Keratinocyte (primary cell): ENCODE measurements around the gene GGCX. TPM values are rescaled to one million over a fixed set of nuclear protein-coding genes. Genes with fewer than 3 reads are reported as not detected.

ENCODE experiments used
- DNase-seq: peaks from one replicate; pipeline ENCODE4 v3.0.0-alpha.2; 2011; ENCODE audit warnings: low read depth, missing footprints, low spot score
- FAIRE-seq: peaks from 2 replicates; lab custom pipeline; 2011; peaks lifted over from hg19 to GRCh38; lab: Jason Lieb, UNC
- H2AFZ ChIP-seq: 2 replicates; pipeline ENCODE4 v1.6.0; 2012; ENCODE audit warnings: low read length, control low read depth, inconsistent platforms; ENCODE audit not compliant: control insufficient read depth
- H3K27ac ChIP-seq: 2 replicates; pipeline ENCODE4 v1.5.1; 2011; ENCODE audit warnings: low read length; ENCODE audit not compliant: control insufficient read depth, insufficient read depth
- H3K27me3 ChIP-seq: 3 replicates; pipeline ENCODE4 v1.6.0; 2011; ENCODE audit warnings: low read length; ENCODE audit not compliant: control insufficient read depth, insufficient read depth; ENCODE audit errors: extremely low read depth
- H3K36me3 ChIP-seq, 2 experiments: 2 replicates in 1 of 2; 3 replicates in 1 of 2; pipeline ENCODE4 v1.5.1; 2011; ENCODE audit warnings: low read length in 2 of 2, mild to moderate bottlenecking in 1 of 2; ENCODE audit not compliant: control insufficient read depth in 2 of 2, insufficient read depth in 2 of 2; ENCODE audit errors: extremely low read depth in 1 of 2
- H3K4me1 ChIP-seq: 3 replicates; pipeline ENCODE4 v1.5.1; 2011; ENCODE audit warnings: low read length; ENCODE audit not compliant: control insufficient read depth, insufficient read depth; ENCODE audit errors: extremely low read depth
- H3K4me2 ChIP-seq: 3 replicates; pipeline ENCODE4 v1.6.0; 2011; ENCODE audit warnings: low read depth, low read length; ENCODE audit not compliant: control insufficient read depth, insufficient read depth; ENCODE audit errors: extremely low read depth
- H3K4me3 ChIP-seq, 3 experiments: fragments of 200-600 bp in 1 of 3; sonication (generic) in 1 of 3; 2 replicates in 2 of 3; 3 replicates in 1 of 3; pipeline ENCODE4 v1.5.1; 2011 to 2016; ENCODE audit warnings: low read length in 3 of 3, mild to moderate bottlenecking in 3 of 3, control low read depth in 2 of 3, inconsistent platforms in 1 of 3, low read depth in 1 of 3, mixed read lengths in 1 of 3, mixed run types in 1 of 3, moderate library complexity in 1 of 3; ENCODE audit not compliant: control insufficient read depth in 2 of 3, insufficient read depth in 2 of 3; ENCODE audit errors: extremely low read depth in 1 of 3
- H3K79me2 ChIP-seq: 2 replicates; pipeline ENCODE4 v1.6.0; 2012; ENCODE audit warnings: low read length; ENCODE audit not compliant: control insufficient read depth, insufficient read depth
- H3K9ac ChIP-seq: 3 replicates; pipeline ENCODE4 v1.6.0; 2011; ENCODE audit warnings: low read length; ENCODE audit not compliant: control insufficient read depth, insufficient read depth; ENCODE audit errors: extremely low read depth
- H3K9me1 ChIP-seq: 3 replicates; pipeline ENCODE4 v1.6.0; 2011; ENCODE audit warnings: low read length; ENCODE audit not compliant: control insufficient read depth, insufficient read depth; ENCODE audit errors: extremely low read depth
- H3K9me3 ChIP-seq: 2 replicates; pipeline ENCODE4 v1.5.1; 2012; ENCODE audit warnings: low read depth, low read length; ENCODE audit not compliant: control insufficient read depth
- H4K20me1 ChIP-seq: 3 replicates; pipeline ENCODE4 v1.6.0; 2011; ENCODE audit warnings: low read length; ENCODE audit not compliant: control insufficient read depth, insufficient read depth; ENCODE audit errors: extremely low read depth
- EZH2 ChIP-seq: IDR thresholded peaks from one replicate; pipeline ENCODE4 v1.6.1; 2012; ENCODE audit warnings: inconsistent platforms, mild to moderate bottlenecking, low read length, moderate library complexity
- dilution Hi-C: fragments of 300-500 bp; cut with MboI; formaldehyde crosslinking; loops from one replicate; pipeline ENCODE4 v1.7.0; 2020; ENCODE audit warnings: low sequenced_read_pairs; ENCODE audit not compliant: extremely low pct_ligation_motif_present
- polyA plus RNA-seq, 5 experiments: library from polyadenylated mRNA; depleted of rRNA in 3 of 5; stranded (reverse) in 3 of 5; stranded (forward) in 1 of 5; unstranded in 1 of 5; fragments of >200 nt; gene quantifications; 1 replicate in 1 of 5; 2 replicates in 3 of 5; 3 replicates in 1 of 5; pipeline versions ENCODE4 v1.2.1 to v1.2.3, GENCODE V29; 2011 to 2012; ENCODE audit warnings: missing spikeins in 2 of 5, low read depth in 1 of 5, low replicate concordance in 1 of 5
- TF ChIP-seq, protein P1 (sequence below), 3 experiments: IDR thresholded peaks in 1 of 3; conservative IDR thresholded peaks in 1 of 3; optimal IDR thresholded peaks in 1 of 3; 2 replicates in 2 of 3; 3 replicates in 1 of 3; pipeline versions ENCODE3 to v1.5.1; 2011; ENCODE audit warnings: low read length in 3 of 3, mild to moderate bottlenecking in 3 of 3, moderate library complexity in 2 of 3, control low read depth in 1 of 3, inconsistent platforms in 1 of 3; ENCODE audit not compliant: insufficient read depth in 2 of 3; ENCODE audit errors: extremely low read depth in 1 of 3

Gene GGCX
- polyA plus RNA-seq, 1 donor (not counting 4 experiments of a cell fraction or from before 2014, with no cell fraction given), result 34.3 TPM

DNA sequence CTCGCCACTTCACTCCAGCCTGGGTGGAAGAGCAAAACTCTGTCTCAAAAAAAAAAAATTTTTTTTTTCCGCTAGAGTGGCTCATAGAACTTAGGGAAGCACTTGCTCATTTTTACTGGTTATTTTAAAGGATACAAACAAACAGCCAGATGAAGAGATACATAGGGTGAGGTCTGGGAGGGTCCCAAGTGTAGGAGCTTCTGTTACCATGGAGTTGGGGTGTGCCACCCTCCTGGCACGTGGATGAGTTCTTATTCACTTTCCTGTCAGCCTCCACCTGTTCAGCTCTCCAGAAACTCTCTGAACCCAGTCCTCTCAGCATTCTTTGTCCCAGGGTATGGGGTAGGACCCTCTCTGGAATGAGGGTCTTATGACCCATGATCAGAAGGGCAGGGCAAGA is 27.2 kb downstream of the GGCX start:
- no peak overlapping the region for H3K27ac ChIP-seq
- H3K9ac ChIP-seq, result no peak overlapping the region

DNA sequence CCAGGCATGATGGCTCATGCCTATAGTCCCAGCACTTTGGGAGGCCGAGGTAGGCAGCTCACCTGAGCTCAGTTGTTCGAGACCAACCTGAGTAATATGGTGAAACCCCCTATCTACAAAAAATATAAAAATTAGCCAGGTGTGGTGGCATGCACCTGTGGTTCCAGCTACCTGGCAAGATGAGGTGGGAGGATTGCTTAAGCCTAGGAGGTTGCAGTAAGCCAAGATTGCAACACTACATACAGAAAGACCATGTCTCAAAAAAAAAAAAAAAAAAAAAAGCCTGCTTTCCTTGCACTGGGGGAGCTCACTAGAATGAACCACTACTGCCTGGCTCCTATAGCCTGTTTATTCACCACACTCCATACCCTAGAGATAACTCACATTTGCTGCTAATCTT is 29.7 kb downstream of the GGCX start:
- no peaks in the 10 kb centered on the region for H3K36me3 ChIP-seq
- no peak overlapping the region for H3K4me3 ChIP-seq
- no peak for FAIRE-seq
- no peak overlapping the region for H3K9ac ChIP-seq
- TF ChIP-seq, protein P1, sequence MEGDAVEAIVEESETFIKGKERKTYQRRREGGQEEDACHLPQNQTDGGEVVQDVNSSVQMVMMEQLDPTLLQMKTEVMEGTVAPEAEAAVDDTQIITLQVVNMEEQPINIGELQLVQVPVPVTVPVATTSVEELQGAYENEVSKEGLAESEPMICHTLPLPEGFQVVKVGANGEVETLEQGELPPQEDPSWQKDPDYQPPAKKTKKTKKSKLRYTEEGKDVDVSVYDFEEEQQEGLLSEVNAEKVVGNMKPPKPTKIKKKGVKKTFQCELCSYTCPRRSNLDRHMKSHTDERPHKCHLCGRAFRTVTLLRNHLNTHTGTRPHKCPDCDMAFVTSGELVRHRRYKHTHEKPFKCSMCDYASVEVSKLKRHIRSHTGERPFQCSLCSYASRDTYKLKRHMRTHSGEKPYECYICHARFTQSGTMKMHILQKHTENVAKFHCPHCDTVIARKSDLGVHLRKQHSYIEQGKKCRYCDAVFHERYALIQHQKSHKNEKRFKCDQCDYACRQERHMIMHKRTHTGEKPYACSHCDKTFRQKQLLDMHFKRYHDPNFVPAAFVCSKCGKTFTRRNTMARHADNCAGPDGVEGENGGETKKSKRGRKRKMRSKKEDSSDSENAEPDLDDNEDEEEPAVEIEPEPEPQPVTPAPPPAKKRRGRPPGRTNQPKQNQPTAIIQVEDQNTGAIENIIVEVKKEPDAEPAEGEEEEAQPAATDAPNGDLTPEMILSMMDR (optimal IDR thresholded peaks at IDR 0.05 in 1 of 3, IDR thresholded peaks at IDR 0.05 in 1 of 3, conservative IDR thresholded peaks at IDR 0.05 in 1 of 3; ENCODE audit: extremely low read depth in 1 of 3, insufficient read depth in 2 of 3, low read length in 3 of 3), result no peak
- TF ChIP-seq EZH2, result no peak
- dilution Hi-C loops, result no loop called here
- no peaks in the 10 kb centered on the region for H4K20me1 ChIP-seq
- no peak for DNase-seq
- peaks cover 9% of the 10 kb centered on the region for H3K4me1 ChIP-seq
- no peaks in the 10 kb centered on the region for H3K9me1 ChIP-seq
- no peak overlapping the region for H3K4me2 ChIP-seq
- no peak overlapping the region for H2AFZ ChIP-seq
- H3K27me3 ChIP-seq, result no peaks in the 10 kb centered on the region
- H3K79me2 ChIP-seq, result no peaks in the 10 kb centered on the region
- H3K27ac ChIP-seq, result no peak overlapping the region
- H3K9me3 ChIP-seq, result no peaks in the 10 kb centered on the region

More for the DNA sequence above, 27.2 kb downstream of the GGCX start:
- H3K4me3 ChIP-seq, result no peak overlapping the region
- no peak overlapping the region for H3K4me2 ChIP-seq
- no peaks in the 10 kb centered on the region for H3K27me3 ChIP-seq
- peaks cover 22% of the 10 kb centered on the region for H3K4me1 ChIP-seq
- H2AFZ ChIP-seq, result no peak overlapping the region
- no peaks in the 10 kb centered on the region for H3K9me1 ChIP-seq
- TF ChIP-seq, protein P1 (optimal IDR thresholded peaks at IDR 0.05 in 1 of 3, IDR thresholded peaks at IDR 0.05 in 1 of 3, conservative IDR thresholded peaks at IDR 0.05 in 1 of 3; ENCODE audit: extremely low read depth in 1 of 3, insufficient read depth in 2 of 3, low read length in 3 of 3), result no peak
- TF ChIP-seq EZH2, result no peak
- FAIRE-seq (no peak), DNase-seq (no peak)
- no peaks in the 10 kb centered on the region for H3K9me3 ChIP-seq
- no peaks in the 10 kb centered on the region for H3K36me3 ChIP-seq
- H3K79me2 ChIP-seq, result peaks cover 15% of the 10 kb centered on the region
- no peaks in the 10 kb centered on the region for H4K20me1 ChIP-seq
- dilution Hi-C loops, result no loop called here
